GM18909 (cell line): ENCODE results near the gene RNASE13.

ENCODE experiments used
- ATAC-seq: cut with Tn5 transposase; IDR thresholded peaks from one replicate; pipeline ENCODE4 v1.9.1; 2021; ENCODE audit warnings: mild to moderate bottlenecking; ENCODE audit not compliant: unreplicated experiment, poor library complexity

The RNASE13 gene, protein sequence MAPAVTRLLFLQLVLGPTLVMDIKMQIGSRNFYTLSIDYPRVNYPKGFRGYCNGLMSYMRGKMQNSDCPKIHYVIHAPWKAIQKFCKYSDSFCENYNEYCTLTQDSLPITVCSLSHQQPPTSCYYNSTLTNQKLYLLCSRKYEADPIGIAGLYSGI

DNA sequence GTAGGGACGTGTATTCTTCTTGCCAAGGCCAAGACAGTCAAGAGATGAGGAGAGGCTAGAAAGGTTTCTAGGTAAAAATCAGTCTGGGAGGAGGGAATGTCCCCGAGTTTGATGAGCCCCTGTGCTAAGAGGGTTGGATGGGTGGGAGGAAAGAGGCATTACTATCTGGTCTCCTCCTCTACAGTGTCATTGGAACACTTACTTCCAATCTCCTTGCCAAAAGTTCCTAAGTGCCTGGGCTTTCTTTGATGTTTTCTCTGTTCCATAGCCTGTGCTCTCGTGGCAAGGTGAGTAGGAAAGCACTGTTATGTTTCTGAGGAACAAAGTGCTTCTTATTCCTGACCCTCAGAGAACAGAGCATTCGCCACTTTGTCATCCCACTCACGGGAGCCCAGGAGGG lies at the start of gene RNASE13:
Gene RNASE13 (minus strand): TSS at position 101 of the 400 bp plus-strand sequence. CDS start 519 bp downstream, outside the sequence.
- ATAC-seq, result no peak

DNA sequence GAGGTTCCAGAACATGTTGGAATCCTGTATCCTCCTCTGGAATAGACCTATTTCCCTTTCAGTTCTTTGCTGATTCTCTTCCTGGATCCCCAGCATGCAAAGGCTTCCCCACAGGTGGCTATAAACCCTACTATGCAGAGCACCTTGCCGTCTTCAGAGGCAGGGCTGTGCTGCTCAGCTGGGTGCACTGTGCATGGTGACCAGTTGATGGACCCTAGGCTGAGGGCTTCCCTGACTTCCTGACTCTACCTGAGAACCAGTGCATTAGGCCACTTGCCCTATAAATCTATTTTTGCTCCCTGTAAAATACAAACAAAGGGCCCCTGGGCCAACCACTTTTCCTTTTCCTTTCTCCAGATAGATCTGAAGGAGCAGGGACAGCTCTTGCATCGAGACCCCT lies 49.8 kb upstream of the RNASE13 start:
- ATAC-seq, result no peak

DNA sequence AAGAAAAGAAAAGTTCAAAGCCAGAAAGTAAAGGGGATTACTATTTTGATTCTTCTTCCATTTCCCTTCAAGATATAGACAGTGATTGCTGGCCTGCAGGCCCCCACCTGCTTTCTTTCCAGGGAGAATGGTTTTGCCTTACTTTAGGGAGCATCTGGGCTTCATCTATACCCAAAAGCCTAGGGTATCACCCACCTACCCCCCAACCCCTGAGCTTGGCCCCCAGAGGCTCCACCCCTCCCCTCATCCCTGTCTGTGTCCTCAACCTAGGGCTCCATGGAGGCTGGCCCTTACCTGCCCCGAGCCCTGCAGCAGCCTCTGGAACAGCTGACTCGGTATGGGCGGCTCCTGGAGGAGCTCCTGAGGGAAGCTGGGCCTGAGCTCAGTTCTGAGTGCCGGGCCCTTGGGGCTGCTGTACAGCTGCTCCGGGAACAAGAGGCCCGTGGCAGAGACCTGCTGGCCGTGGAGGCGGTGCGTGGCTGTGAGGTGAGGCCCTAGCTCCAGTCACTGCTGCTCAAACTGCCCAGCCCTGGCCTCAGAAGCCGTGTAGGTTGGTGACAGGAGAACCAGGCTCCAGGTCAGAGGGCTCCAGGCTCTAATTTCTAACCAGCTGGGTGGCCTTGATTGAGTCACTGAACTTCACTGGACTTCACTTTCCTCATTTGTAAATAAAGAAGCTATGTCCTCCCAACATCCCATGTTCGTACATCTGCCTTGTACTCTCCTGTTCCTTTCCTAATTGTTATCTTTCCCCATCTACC lies 49.1 kb upstream of the RNASE13 start:
- no peak for ATAC-seq

DNA sequence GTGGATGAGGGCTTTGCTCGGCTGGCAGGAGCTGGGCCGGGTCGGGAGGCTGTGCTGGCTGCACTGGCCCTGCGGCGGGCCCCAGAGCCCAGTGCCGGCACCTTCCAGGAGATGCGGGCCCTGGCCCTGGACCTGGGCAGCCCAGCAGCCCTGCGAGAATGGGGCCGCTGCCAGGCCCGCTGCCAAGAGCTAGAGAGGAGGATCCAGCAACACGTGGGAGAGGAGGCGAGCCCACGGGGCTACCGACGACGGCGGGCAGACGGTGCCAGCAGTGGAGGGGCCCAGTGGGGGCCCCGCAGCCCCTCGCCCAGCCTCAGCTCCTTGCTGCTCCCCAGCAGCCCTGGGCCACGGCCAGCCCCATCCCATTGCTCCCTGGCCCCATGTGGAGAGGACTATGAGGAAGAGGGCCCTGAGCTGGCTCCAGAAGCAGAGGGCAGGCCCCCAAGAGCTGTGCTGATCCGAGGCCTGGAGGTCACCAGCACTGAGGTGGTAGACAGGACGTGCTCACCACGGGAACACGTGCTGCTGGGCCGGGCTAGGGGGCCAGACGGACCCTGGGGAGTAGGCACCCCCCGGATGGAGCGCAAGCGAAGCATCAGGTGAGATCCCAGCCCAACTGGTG lies 47.0 kb upstream of the RNASE13 start:
- no peak for ATAC-seq

DNA sequence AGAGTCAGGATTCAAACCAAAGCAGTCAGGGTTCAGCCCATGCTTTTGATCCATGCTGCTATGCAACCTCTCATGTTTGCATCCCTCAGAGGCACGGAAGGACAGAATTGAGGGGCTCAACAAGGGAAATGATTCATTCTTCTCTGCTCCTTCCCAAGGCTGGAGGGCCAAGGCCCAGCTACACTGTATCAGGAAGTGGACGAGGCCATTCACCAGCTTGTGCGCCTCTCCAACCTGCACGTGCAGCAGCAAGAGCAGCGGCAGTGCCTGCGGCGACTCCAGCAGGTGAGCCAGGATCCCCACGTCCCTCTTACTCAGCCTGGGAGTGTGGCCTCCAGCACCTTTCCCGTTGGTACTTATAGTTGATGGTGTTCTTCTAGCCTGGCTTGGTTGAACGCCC lies 44.1 kb upstream of the RNASE13 start:
- ATAC-seq, result no peak

DNA sequence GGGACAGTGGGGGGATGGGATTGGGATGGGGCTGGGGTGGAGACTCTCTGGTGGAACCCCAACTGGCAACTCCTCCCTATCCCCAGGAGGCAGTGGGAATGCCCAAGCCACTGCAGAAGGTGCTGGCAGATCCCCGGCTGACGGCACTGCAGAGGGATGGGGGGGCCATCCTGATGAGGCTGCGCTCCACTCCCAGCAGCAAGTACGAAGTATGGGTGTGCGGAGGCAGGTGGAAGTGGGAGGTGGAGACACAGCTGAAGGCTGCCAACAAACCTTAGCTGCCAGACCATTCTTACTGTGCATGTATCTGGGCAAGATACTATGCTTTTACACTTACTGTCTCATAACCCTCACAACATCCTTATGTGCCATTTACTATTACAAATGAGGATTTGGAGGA lies 43.7 kb upstream of the RNASE13 start:
- ATAC-seq, result no peak

DNA sequence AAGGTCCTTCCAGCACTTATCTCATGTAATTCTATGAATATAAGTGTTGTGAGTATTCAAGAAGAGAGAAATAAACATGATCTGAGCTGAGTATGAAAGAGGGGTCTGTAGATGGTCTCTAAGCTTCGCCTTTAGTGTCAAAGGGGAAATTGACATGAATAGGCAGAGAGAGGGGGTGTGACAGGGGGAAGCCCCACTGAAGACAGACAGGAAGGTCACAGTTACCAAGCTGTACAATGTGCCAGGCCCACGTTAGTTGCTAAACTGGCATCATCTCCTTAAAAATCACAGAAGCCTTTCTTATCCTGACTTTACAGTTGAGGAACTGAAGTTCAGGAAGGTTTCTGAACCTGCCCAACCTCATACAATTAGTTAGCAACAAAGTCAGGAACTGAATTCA lies 43.1 kb upstream of the RNASE13 start:
- no peak for ATAC-seq

DNA sequence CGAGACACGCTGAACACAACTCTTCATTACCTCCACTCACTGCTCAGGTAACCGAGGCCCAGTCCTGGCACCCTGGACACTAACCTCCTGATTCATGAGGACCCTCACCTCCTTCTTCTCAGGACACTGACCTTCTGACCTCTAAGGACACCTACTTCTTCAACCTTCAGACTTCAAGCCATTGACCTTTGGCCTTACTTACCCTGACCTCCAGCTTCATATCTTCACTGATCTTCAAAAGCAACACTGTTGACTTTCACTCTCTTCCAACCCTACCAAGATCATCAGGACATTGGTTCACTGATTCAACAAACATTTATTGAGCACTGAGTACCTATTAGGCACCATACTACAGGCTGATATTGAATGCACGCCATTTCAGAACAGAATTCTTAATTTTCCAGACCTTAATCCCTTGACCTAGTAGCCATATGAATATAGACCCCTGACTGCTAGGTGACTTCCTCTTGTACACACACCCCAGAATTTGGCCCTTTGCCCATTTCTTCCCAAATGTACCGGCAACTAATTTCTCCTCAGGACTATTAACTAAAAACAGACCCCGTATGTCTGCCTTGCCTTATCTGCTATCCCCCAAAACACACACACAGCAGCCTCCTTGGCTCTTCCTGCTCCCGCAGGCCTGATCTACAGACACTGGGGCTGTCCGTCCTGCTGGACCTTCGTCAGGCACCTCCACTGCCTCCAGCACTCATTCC lies 41.3 kb upstream of the RNASE13 start:
- no peak for ATAC-seq

DNA sequence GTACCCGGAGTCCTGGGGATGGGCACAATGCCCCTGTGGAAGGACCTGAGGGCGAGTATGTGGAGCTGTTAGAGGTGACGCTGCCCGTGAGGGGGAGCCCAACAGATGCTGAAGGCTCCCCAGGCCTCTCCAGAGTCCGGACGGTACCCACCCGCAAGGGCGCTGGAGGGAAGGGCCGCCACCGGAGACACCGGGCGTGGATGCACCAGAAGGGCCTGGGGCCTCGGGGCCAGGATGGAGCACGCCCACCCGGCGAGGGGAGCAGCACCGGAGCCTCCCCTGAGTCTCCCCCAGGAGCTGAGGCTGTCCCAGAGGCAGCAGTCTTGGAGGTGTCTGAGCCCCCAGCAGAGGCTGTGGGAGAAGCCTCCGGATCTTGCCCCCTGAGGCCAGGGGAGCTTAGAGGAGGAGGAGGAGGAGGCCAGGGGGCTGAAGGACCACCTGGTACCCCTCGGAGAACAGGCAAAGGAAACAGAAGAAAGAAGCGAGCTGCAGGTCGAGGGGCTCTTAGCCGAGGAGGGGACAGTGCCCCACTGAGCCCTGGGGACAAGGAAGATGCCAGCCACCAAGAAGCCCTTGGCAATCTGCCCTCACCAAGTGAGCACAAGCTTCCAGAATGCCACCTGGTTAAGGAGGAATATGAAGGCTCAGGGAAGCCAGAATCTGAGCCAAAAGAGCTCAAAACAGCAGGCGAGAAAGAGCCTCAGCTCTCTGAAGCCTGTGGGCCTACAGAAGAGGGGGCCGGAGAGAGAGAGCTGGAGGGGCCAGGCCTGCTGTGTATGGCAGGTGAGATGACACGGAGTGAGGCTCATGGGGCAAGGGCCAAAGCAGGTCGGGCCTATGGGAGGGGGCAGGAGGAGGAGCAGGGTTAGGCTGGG lies 40.0 kb upstream of the RNASE13 start:
- no peak for ATAC-seq

DNA sequence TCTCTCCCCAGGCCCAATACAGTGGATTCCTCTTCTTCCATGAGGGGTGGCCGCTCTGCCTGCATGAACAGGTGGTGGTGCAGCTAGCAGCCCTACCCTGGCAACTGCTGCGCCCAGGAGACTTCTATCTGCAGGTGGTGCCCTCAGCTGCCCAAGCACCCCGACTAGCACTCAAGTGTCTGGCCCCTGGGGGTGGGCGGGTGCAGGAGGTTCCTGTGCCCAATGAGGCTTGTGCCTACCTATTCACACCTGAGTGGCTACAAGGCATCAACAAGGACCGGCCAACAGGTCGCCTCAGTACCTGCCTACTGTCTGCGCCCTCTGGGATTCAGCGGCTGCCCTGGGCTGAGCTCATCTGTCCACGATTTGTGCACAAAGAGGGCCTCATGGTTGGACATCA lies 39.3 kb upstream of the RNASE13 start:
- ATAC-seq, result no peak

DNA sequence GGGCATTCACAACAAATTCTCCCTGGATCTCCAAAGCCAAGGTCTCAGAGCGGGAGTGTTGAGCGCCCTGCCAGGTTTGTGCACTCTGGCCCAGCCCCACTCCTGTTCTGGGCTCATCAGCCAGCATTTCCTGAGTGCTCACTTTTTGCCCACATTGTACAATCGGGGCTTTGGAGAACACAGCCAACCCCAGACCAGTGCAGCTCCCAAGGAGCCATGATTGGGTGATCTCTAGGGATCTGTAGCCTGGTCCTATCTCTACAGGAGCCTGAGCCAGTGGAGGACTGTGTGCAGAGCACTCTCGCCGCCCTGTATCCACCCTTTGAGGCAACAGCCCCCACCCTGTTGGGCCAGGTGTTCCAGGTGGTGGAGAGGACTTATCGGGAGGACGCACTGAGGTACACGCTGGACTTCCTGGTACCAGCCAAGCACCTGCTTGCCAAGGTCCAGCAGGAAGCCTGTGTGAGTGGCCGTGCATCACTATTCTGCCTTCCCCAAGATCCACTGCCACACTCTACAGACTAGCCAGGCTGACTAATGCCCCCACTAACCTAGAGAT lies 38.3 kb upstream of the RNASE13 start:
- ATAC-seq, result no peak

DNA sequence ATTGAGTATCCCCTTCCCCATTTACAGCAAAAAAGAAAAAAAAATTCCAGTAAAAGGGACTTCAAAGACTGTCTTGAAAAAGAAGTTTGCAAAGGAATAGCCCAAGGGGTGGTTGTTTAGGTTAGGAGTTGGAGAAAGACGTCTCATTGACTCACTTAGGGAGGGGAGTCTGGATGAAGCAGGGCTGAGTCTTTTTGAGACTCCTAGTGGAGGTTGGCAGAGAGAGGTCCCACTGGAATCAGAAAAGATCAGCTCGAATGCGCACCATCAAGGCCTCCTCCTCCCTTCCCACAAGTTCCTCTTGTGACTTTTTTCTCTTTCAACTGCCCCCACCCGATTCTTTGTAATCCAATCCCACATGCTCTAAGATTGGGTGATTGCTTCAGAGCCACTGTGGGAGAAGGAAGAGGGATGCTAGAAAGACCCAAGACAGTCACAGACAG lies 37.4 kb upstream of the RNASE13 start:
- no peak for ATAC-seq

DNA sequence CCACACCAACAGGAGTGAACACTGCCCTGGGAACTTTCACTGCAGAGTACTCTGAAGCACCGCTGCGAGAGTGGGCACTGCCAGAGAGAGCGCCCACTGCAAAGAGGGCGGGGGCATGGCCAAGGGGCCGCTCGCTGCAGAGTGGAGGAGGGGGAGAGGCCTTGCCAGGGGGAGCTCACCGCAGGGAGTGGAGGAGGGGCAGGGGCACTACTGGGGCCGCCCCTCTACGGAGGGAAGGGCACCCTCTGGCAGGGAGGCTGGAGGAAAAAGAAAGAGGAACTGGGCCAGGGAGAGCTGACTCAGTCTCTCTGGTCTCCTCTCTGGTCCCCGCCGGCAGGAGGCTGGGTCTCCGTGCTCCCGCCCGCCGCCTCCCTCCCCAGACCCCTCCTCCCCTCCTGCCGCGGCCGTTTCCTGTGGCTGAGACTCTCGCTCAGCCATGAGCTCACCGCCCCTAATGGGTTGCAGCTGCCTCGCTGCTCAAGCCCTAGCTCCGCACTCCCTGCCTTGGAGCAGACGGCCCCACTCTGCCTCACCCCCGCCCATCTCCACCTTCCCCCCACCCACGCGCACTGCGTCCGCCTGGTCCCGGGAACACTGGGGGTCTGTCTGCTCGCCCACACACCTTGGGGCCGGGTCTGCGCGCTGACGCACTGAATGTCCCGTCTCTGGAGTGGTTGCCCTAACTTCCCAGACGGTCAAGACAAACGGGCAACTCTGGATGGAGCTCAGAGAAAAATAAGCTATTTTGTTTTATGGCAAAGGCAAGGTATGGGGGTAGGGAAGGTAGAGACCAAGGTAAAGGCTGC lies 36.8 kb upstream of the RNASE13 start:
- ATAC-seq, result peak; percentile 70

DNA sequence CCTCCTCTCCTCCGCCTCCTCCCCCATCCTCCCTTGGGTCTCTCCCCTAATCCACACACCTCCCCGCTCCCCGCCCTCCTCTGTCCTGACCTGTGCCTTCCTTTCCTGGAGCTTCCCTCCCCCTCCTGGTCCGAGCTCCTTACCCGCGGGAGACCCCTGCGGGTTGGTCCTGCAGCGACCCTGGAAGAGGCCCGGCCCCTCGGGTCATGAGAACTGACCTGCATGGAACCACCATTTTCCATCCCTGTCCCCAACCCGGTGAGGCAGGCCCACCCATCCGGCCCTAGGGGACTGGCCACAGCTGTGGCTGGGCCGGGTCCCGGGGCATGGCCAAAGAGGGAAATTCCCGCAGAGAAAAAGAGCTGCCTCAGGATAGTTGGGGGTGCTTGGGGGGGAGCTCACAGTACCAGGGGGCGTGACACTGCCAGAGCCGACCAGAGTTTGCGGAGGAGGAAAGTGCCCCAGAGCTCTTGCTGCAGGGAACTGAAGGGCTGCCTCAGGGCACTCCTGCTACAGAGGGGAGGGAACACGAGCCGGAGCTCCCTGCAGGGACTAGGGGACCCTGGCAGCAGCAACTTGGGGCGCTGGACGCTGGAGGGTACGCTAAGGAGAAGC lies 36.1 kb upstream of the RNASE13 start:
- ATAC-seq, result peak; percentile 3

DNA sequence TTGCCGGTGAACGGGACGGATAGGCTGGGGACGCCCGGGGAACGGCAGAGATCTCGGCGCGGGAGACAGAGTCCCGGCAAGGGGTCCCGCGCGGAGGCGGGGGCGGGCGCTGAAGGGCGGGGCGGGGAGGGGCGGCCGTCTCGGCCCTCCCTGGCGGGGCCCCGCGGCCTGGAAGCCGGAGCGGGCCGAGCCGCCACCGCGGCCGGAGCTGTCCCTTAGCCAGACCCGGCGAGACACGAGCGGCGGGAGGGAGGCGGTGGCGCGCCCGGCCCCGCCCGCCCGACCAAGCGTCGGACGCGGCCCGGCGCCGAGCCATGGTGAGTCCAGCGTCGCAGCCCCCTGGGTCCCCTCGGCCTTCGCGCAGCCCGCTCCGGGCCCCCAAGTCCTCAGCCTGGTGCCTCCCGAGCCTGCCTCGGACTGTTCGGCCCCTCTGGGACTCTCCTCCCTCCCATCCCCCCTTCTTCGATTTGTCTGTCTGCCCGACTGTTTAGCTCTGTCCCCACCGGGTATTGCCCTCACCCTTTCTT lies 35.5 kb upstream of the RNASE13 start, which contains the start of gene ARHGEF40:
Gene ARHGEF40 (plus strand): TSS at position 222 of the 527 bp plus-strand sequence. CDS start 93 bp downstream, at position 315.
- ATAC-seq, result no peak

DNA sequence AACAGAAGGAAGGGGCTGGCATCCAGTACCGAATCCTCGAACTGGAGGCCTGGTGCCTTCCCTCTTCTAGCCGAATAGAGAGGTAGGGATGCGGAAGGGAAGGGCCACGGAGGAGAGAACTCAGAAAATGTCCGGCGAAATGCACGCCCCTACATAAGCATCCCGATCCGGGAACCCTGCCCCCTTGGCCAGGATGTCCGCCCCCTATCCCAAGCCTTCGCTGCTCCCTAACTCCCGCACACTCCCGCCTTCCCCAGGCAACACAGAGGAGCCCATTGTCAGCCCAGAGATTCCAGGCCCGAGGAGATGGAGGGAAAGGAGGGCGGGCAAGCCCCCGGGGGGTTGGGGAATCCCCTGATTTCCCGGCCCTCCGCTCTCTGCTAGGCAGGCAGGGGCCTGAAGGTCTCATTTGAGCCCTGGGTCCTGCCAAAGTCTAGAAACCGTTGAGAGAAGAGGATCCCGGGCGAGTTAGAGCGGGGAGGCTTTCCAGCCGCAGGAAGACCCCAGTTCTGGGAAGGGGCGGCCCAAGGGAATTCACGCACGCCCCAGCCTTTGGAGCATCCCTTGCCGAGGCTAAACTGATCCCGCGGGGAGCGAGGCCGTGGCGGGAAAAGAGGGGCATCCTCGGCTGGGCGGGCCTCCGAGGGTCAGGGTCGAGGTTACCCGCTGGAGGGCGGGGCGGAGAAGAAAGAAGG lies 34.9 kb upstream of the RNASE13 start:
- no peak for ATAC-seq

DNA sequence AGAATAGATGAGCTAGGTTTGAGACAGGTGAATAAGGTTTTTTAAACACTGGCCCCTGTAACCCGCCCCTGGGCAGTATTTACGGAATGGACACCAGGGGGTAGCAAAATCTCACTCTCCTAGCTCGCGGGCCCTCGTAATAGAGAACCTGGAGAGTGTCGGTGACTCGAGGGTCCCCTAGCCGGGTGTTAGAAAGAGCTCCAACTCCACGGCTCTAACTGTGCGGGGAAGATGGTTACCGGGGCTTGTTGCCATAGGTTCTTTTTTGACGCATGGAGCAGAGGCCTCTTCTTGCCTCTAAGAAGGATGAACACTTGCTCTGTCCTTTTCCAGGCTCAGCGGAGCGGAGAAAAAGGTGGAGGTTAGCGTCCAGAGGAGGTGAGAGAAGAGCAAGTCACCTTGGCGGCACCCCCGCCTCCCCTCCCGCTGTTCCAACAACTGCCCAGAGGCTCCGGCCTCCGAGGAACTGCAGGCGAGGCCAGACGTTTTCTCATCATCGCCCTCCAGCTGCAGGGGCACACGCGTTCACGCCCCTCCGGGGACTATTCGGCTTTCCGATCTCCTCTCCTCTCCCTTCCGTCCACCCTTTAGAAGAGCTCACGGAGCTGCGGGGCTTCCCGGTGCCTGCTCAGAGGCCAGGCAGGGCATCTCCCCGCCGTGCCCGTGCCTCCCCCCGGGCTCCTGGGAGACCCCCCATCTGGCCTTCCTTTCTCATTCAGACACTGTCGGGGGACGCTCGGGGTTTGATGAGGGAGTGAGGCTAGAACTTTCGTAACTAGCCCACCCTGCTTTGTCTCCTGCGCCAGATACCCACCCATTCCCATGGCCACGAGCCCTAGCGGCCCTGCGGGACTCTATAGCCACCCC lies 34.1 kb upstream of the RNASE13 start:
- no peak for ATAC-seq
